ENCODE results near the gene PAGE1. TPM values are rescaled to one million over a fixed set of nuclear protein-coding genes. Genes with fewer than 3 reads are reported as not detected.
A peak's percentile ranks its signal among the peaks of the same experiment; 100 is the strongest.

PAGE1 gene
- total RNA-seq, 1 experiment from 2014 or later: not detected

DNA sequence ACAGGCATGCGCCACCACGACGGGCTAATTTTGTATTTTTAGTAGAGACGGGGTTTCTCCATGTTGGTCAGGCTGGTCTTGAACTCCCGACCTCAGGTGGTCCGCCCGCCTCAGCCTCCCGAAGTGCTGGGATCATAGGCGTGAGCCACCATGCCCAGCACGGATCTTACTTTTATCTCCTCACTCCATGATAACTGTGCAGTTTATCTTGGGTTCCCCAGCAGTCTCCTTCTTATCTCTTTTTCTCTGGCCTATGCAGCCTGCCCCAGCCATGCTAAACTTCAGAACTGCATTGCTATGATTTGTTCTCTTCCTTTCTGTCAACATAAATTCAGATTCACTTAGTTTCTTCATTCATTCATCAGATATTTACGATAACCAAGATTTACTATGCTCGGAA lies 22.4 kb downstream of the PAGE1 start:
- Histone ChIP-seq H3K27ac (no peak overlapping the region), H3K79me2 (ENCODE audit: low read depth) (no peaks in the 10 kb centered on the region)
- CTCF ChIA-PET: no interaction called here

DNA sequence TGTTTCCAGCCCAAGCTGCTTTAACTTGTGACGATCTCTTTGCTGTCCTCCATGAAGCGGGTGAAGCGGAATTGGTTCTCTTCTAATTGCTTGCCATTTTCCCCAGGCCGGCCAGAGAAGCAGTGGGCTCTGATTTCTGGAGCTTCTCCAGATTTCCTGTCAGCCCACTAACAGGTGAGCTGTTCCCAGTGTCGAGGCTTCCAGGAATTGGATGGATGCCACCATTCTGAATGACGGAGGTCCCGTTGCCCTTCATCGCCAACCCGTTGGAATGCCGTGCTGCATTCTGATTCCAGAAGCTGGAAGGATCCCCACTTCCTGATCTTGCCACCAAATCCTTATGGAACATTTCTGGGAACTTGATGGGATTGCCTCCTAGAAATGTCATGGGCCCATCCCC lies 31.0 kb downstream of the PAGE1 start:
- no peaks in the 10 kb centered on the region for H3K27me3 ChIP-seq (ENCODE audit: insufficient read depth, low read depth)
- H3K36me3 ChIP-seq (ENCODE audit: low read depth): no peaks in the 10 kb centered on the region
- H3K4me1 ChIP-seq (replicated peaks; ENCODE audit: insufficient read depth): no peaks in the 10 kb centered on the region
- H4K20me1 ChIP-seq (ENCODE audit: insufficient read depth): no peaks in the 10 kb centered on the region
- H3K27ac ChIP-seq: no peak overlapping the region
- ChIA-PET CTCF (no interaction called here), POLR2A (ENCODE audit: unreplicated experiment) (no interaction called here)
- DNase-seq: no peak
- no peaks in the 10 kb centered on the region for H3K79me2 ChIP-seq (ENCODE audit: low read depth)
- intact Hi-C loops (cut with micrococcal nuclease; ENCODE audit: unreplicated experiment): no loop called here
- H3K9me3 ChIP-seq (ENCODE audit: insufficient read depth, low read depth): no peaks in the 10 kb centered on the region
- H2AFZ ChIP-seq: no peak overlapping the region
- TF ChIP-seq, protein P1, sequence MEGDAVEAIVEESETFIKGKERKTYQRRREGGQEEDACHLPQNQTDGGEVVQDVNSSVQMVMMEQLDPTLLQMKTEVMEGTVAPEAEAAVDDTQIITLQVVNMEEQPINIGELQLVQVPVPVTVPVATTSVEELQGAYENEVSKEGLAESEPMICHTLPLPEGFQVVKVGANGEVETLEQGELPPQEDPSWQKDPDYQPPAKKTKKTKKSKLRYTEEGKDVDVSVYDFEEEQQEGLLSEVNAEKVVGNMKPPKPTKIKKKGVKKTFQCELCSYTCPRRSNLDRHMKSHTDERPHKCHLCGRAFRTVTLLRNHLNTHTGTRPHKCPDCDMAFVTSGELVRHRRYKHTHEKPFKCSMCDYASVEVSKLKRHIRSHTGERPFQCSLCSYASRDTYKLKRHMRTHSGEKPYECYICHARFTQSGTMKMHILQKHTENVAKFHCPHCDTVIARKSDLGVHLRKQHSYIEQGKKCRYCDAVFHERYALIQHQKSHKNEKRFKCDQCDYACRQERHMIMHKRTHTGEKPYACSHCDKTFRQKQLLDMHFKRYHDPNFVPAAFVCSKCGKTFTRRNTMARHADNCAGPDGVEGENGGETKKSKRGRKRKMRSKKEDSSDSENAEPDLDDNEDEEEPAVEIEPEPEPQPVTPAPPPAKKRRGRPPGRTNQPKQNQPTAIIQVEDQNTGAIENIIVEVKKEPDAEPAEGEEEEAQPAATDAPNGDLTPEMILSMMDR (conservative IDR thresholded peaks at IDR 0.05): no peak
- TF ChIP-seq EZH2 (IDR thresholded peaks at IDR 0.05; ENCODE audit: low read depth): no peak
- no peaks in the 10 kb centered on the region for H3K9me2 ChIP-seq (ENCODE audit: insufficient read depth)
- BruUV-seq (replicated peaks): no TSS peak
- H3K4me2 ChIP-seq: no peak overlapping the region
- H3K4me3 ChIP-seq: no peak overlapping the region
- no peaks in the 10 kb centered on the region for H3F3A ChIP-seq (ENCODE audit: insufficient read depth, low read depth)

More for the DNA sequence above, 22.4 kb downstream of the PAGE1 start:
- H3K4me1 ChIP-seq (replicated peaks; ENCODE audit: insufficient read depth): no peaks in the 10 kb centered on the region
- POLR2A ChIA-PET (ENCODE audit: unreplicated experiment): no interaction called here
- no peak overlapping the region for H3K4me2 ChIP-seq
- BruUV-seq (replicated peaks): no TSS peak
- no peaks in the 10 kb centered on the region for H3K9me2 ChIP-seq (ENCODE audit: insufficient read depth)
- no peaks in the 10 kb centered on the region for H3K36me3 ChIP-seq (ENCODE audit: low read depth)
- no peak overlapping the region for H3K4me3 ChIP-seq
- H3K27me3 ChIP-seq (ENCODE audit: insufficient read depth, low read depth): no peaks in the 10 kb centered on the region
- DNase-seq: no peak
- no peak for TF ChIP-seq EZH2 (IDR thresholded peaks at IDR 0.05; ENCODE audit: low read depth)
- TF ChIP-seq, protein P1 (conservative IDR thresholded peaks at IDR 0.05): no peak
- no peaks in the 10 kb centered on the region for H3F3A ChIP-seq (ENCODE audit: insufficient read depth, low read depth)
- H4K20me1 ChIP-seq (ENCODE audit: insufficient read depth): no peaks in the 10 kb centered on the region
- intact Hi-C loops (cut with micrococcal nuclease; ENCODE audit: unreplicated experiment): no loop called here
- H2AFZ ChIP-seq: no peak overlapping the region
- H3K9me3 ChIP-seq (ENCODE audit: insufficient read depth, low read depth): no peaks in the 10 kb centered on the region

DNA sequence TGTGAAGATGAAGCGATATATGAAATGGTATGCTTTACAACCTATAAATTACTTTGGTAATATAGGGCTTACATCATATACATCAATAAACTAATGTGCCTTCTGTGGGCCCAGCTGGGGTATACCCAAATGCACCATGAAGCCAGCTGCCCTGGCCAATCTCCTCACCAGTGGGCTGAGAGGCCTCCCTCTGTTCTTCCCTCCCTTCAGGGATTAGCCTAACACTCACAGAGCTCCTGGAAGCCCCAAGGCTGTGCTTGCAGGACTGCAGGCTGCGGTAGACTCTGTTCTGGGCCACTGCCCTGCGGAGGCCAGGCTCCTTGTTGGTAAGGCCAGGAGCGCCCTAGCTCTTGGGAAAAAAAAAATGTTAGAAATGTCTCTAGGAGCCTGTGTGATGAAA lies 33.9 kb downstream of the PAGE1 start:
- H3K9me3 ChIP-seq (ENCODE audit: insufficient read depth, low read depth): no peaks in the 10 kb centered on the region
- H3K27me3 ChIP-seq (ENCODE audit: insufficient read depth, low read depth): no peaks in the 10 kb centered on the region
- intact Hi-C loops (cut with micrococcal nuclease; ENCODE audit: unreplicated experiment): no loop called here
- H3K4me3 ChIP-seq: no peak overlapping the region
- H3K4me1 ChIP-seq (replicated peaks; ENCODE audit: insufficient read depth): no peaks in the 10 kb centered on the region
- no peaks in the 10 kb centered on the region for H3K36me3 ChIP-seq (ENCODE audit: low read depth)
- TF ChIP-seq, protein P1 (conservative IDR thresholded peaks at IDR 0.05): no peak
- TF ChIP-seq EZH2 (IDR thresholded peaks at IDR 0.05; ENCODE audit: low read depth): no peak
- no peak overlapping the region for H3K4me2 ChIP-seq
- ChIA-PET CTCF (no interaction called here), POLR2A (ENCODE audit: unreplicated experiment) (no interaction called here)
- BruUV-seq (replicated peaks): no TSS peak
- H4K20me1 ChIP-seq (ENCODE audit: insufficient read depth): no peaks in the 10 kb centered on the region
- H3F3A ChIP-seq (ENCODE audit: insufficient read depth, low read depth): no peaks in the 10 kb centered on the region
- no peaks in the 10 kb centered on the region for H3K79me2 ChIP-seq (ENCODE audit: low read depth)
- no peak overlapping the region for H3K27ac ChIP-seq
- H2AFZ ChIP-seq: no peak overlapping the region
- peak in 1 of 2 experiments; percentile 32 for DNase-seq
- H3K9me2 ChIP-seq (ENCODE audit: insufficient read depth): no peaks in the 10 kb centered on the region

All from PC-9 (cell line).